ENCODE data around the gene FAM3C. TPM values are rescaled to one million over a fixed set of nuclear protein-coding genes. Genes with fewer than 3 reads are reported as not detected.
"Not testable (repeated sequence)": the region's sequence is repeated elsewhere in the genome, so short reads cannot be mapped to it uniquely, and the experiment has no call there.

Gene FAM3C
- total and polyA plus RNA-seq, 4 donors, result 46.7 to 192 (median 159) TPM

DNA sequence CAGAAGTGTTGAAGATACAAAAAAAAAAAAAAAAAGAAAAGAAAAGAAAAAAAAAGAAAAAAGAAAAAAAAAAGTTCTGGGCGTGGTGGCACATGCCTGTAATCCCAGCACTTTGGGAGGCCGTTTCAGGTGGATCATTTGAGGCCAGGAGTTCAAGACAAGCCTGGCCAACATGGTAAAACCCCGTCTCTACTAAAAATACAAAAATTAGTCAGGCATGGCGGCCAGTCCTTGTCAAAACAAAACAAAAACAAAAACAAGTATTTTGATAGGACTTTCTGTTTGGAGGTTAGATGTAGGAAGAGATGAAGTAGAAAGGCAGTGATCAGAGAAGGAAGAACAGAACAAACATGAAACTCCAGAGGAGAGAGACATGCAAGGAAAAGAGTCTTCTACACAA, 36.4 kb upstream of the FAM3C start:
- not testable (repeated sequence) for H3K36me3 ChIP-seq (ENCODE audit: control insufficient read depth, insufficient read depth, low read length); H3K4me3 ChIP-seq (ENCODE audit: low read depth, low read length)

DNA sequence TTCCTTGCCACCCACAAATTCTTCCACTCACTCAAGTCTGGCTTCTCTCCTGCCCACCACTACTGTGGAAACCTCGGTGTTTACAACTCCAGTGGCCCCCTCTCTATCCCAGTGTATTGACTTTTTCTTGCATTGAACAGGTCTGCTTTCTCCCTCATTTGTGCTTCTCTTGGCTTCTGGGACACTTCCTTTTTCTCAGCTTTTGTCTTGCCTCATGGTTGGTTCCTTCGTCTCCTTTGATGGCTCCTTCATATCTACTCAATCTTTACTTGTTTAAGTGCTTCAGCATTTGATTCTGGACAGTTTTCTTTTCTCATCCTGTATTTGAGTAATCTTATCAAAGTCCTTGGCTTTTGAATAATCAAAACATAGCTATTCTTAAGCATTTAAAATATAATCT, 35.9 kb upstream of the FAM3C start:
- Histone ChIP-seq H3K27ac (ENCODE audit: low read depth, low read length) (no peak overlapping the region), H3K27me3 (ENCODE audit: control insufficient read depth, insufficient read depth, low read length) (no peaks in the 10 kb centered on the region), H3K4me3 (ENCODE audit: low read depth, low read length) (no peak overlapping the region), H3K36me3 (ENCODE audit: control insufficient read depth, insufficient read depth, low read length) (no peaks in the 10 kb centered on the region), H3K4me1 (ENCODE audit: control insufficient read depth, insufficient read depth, low read length) (no peaks in the 10 kb centered on the region), H3K9me3 (ENCODE audit: control insufficient read depth, insufficient read depth, low read length) (no peaks in the 10 kb centered on the region)
- no peak for DNase-seq (ENCODE audit: low read depth in 4 of 6, low spot score in 6 of 6)
- WGBS (ENCODE audit: insufficient coverage), result 90% methylated on average over 2 of the region's 2 CpGs

More for the DNA sequence above, 36.4 kb upstream of the FAM3C start:
- H3K27me3 ChIP-seq (ENCODE audit: control insufficient read depth, insufficient read depth, low read length); H3K9me3 ChIP-seq (ENCODE audit: control insufficient read depth, insufficient read depth, low read length); H3K4me1 ChIP-seq (ENCODE audit: control insufficient read depth, insufficient read depth, low read length); H3K27ac ChIP-seq (ENCODE audit: low read depth, low read length); DNase-seq (ENCODE audit: low read depth in 4 of 6, low spot score in 6 of 6): not testable (repeated sequence)
- WGBS (ENCODE audit: insufficient coverage), result 93% methylated on average over 2 of the region's 4 CpGs

GRCh38 chr7:121431389-121431995, 35.4 kb upstream of the FAM3C start:
- Histone ChIP-seq H3K4me3 (ENCODE audit: low read depth, low read length) (no peak overlapping the region), H3K9me3 (ENCODE audit: control insufficient read depth, insufficient read depth, low read length) (no peaks in the 10 kb centered on the region), H3K36me3 (ENCODE audit: control insufficient read depth, insufficient read depth, low read length) (no peaks in the 10 kb centered on the region), H3K27me3 (ENCODE audit: control insufficient read depth, insufficient read depth, low read length) (no peaks in the 10 kb centered on the region), H3K4me1 (ENCODE audit: control insufficient read depth, insufficient read depth, low read length) (no peaks in the 10 kb centered on the region), H3K27ac (ENCODE audit: low read depth, low read length) (no peak overlapping the region)
- DNase-seq (ENCODE audit: low read depth in 4 of 6, low spot score in 6 of 6), result no peak
- WGBS (ENCODE audit: insufficient coverage), result 94% methylated on average over 2 of the region's 2 CpGs

DNA sequence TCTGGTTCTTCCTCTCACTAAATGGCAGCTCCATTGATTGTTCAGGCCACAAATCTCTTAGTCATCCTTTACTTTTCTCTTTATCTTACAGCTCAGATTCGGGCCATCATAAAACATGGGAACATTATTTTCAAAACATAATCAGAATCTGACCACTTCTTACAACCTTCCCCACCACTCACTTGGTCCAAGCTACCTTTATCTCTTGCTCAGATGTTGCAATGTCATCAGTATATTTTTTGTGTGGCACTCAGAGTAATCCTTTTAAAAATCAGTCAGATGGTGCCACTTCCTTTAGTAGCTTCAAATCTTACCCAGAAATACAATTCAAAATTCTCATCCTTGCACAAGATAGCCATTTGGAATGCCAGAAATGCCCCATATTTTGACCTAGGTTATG, 34.5 kb upstream of the FAM3C start:
- no CpG with 5 or more reads among the region's 1 CpG for WGBS (ENCODE audit: insufficient coverage)
- Histone ChIP-seq H3K36me3 (ENCODE audit: control insufficient read depth, insufficient read depth, low read length) (no peaks in the 10 kb centered on the region), H3K4me1 (ENCODE audit: control insufficient read depth, insufficient read depth, low read length) (no peaks in the 10 kb centered on the region), H3K27me3 (ENCODE audit: control insufficient read depth, insufficient read depth, low read length) (no peaks in the 10 kb centered on the region), H3K27ac (ENCODE audit: low read depth, low read length) (no peak overlapping the region), H3K9me3 (ENCODE audit: control insufficient read depth, insufficient read depth, low read length) (no peaks in the 10 kb centered on the region), H3K4me3 (ENCODE audit: low read depth, low read length) (no peak overlapping the region)
- no peak for DNase-seq (ENCODE audit: low read depth in 4 of 6, low spot score in 6 of 6)

GRCh38 chr7:121429798-121430197, 33.7 kb upstream of the FAM3C start:
- H3K36me3 ChIP-seq (ENCODE audit: control insufficient read depth, insufficient read depth, low read length), result no peaks in the 10 kb centered on the region
- H3K27me3 ChIP-seq (ENCODE audit: control insufficient read depth, insufficient read depth, low read length), result no peaks in the 10 kb centered on the region
- no peak for DNase-seq (ENCODE audit: low read depth in 4 of 6, low spot score in 6 of 6)
- no peaks in the 10 kb centered on the region for H3K9me3 ChIP-seq (ENCODE audit: control insufficient read depth, insufficient read depth, low read length)
- H3K27ac ChIP-seq (ENCODE audit: low read depth, low read length), result no peak overlapping the region
- H3K4me1 ChIP-seq (ENCODE audit: control insufficient read depth, insufficient read depth, low read length), result no peaks in the 10 kb centered on the region
- no peak overlapping the region for H3K4me3 ChIP-seq (ENCODE audit: low read depth, low read length)

- WGBS (ENCODE audit: insufficient coverage), result 50% methylated on average over 2 of the region's 4 CpGs
- DNase-seq (ENCODE audit: low read depth in 4 of 6, low spot score in 6 of 6), result no peak
Measured at GRCh38 chr7:121428855-121429489, 32.9 kb upstream of the FAM3C start.

DNA sequence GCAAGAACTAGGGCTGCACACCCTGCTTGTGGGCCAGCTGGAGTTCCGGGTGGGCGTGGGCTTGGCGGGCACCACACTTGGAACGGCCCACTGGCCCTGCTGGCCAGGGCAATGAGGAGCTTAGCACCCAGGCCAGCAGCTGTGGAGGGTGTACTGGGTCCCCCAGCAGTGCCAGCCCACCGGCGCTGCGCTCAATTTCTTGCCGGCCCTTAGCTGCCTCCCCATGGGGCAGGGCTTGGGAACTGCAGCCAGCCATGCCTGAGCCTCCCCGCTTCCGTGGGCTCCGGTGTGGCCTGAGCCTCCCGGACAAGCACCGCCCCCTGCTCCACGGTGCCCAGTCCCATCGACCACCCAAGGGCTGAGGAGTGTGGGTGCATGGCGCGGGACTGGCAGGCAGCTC, 25.6 kb upstream of the FAM3C start:
- WGBS (ENCODE audit: insufficient coverage), result 96% methylated on average over 17 of the region's 17 CpGs
- H3K27me3 ChIP-seq (ENCODE audit: control insufficient read depth, insufficient read depth, low read length); DNase-seq (ENCODE audit: low read depth in 4 of 6, low spot score in 6 of 6); H3K4me3 ChIP-seq (ENCODE audit: low read depth, low read length); H3K9me3 ChIP-seq (ENCODE audit: control insufficient read depth, insufficient read depth, low read length); H3K36me3 ChIP-seq (ENCODE audit: control insufficient read depth, insufficient read depth, low read length); H3K27ac ChIP-seq (ENCODE audit: low read depth, low read length); H3K4me1 ChIP-seq (ENCODE audit: control insufficient read depth, insufficient read depth, low read length): not testable (repeated sequence)

More at GRCh38 chr7:121428855-121429489, 32.9 kb upstream of the FAM3C start:
- Histone ChIP-seq H3K27me3 (ENCODE audit: control insufficient read depth, insufficient read depth, low read length) (no peaks in the 10 kb centered on the region), H3K36me3 (ENCODE audit: control insufficient read depth, insufficient read depth, low read length) (no peaks in the 10 kb centered on the region), H3K27ac (ENCODE audit: low read depth, low read length) (no peak overlapping the region), H3K9me3 (ENCODE audit: control insufficient read depth, insufficient read depth, low read length) (no peaks in the 10 kb centered on the region), H3K4me1 (ENCODE audit: control insufficient read depth, insufficient read depth, low read length) (no peaks in the 10 kb centered on the region), H3K4me3 (ENCODE audit: low read depth, low read length) (no peak overlapping the region)

DNA sequence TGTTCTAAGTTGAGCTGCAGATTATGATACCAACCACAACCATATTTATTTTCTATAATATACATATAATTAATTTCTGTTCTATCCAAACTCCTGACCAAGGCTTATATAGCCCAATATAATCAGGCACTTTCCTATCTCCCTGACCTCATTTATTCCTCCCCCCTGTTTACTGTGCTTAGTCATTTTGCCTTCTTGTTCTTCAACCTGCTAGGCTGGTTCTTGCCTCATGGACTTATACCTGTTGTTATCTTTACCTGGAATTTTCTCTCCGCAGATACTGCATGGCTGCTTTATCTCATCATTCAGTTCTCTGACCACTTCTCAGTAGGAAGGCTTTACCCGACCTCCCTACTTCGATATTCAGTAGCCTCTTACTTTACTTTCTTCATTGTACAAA, 24.9 kb upstream of the FAM3C start:
- H3K9me3 ChIP-seq (ENCODE audit: control insufficient read depth, insufficient read depth, low read length), result no peaks in the 10 kb centered on the region
- H3K36me3 ChIP-seq (ENCODE audit: control insufficient read depth, insufficient read depth, low read length), result no peaks in the 10 kb centered on the region
- no peak for DNase-seq (ENCODE audit: low read depth in 4 of 6, low spot score in 6 of 6)
- H3K4me1 ChIP-seq (ENCODE audit: control insufficient read depth, insufficient read depth, low read length), result no peaks in the 10 kb centered on the region
- no peaks in the 10 kb centered on the region for H3K27me3 ChIP-seq (ENCODE audit: control insufficient read depth, insufficient read depth, low read length)
- H3K4me3 ChIP-seq (ENCODE audit: low read depth, low read length), result no peak overlapping the region
- H3K27ac ChIP-seq (ENCODE audit: low read depth, low read length), result no peak overlapping the region
- WGBS (ENCODE audit: insufficient coverage), result 67% methylated on average over 1 of the region's 3 CpGs

DNA sequence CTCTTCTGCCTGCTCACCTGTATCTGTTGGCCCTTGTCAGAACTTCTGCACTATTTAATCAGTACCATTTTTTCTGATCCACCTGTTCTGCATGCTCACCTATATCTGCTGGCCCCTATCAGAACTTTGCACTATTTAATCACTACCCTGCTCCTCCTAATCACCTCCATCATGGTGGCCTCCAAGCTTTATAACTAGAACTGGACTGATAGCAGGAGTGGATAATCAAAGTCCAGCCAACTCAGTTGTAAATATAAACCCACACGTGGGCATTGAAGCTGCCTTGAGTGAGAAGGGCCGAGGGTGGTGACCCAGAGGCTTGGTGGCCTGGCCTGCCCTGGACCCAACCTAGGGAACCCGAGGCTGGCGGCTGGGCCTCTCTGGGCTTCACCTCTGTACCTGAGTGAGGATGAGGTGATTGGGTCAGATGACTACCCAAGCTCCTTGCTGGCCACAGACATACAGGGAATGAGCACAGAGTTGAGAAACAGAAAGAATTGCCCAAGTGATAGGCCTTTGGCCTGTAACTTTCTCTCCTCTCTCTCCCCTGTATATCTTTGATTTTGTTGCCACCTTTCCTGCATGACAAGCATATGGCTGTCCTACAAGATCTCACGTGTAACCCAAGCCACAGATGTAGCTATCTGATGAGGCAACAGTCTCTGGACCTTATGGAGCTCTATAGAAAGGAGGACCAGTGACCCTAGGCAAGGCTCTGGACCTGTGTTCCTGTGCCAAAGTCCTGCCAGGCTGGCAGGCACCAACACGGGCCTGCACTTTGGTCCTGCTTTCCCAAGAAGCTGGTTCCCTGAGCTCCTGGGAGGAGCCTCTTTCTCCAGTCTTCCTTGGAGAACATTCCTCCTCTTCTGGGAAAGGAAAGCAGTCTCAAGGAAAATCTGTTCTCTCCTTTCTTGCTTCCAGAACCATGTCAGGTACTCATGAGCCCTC, 23.4 kb upstream of the FAM3C start:
- H3K4me1 ChIP-seq (ENCODE audit: control insufficient read depth, insufficient read depth, low read length), result no peaks in the 10 kb centered on the region
- no peak for DNase-seq (ENCODE audit: low read depth in 4 of 6, low spot score in 6 of 6)
- no peaks in the 10 kb centered on the region for H3K36me3 ChIP-seq (ENCODE audit: control insufficient read depth, insufficient read depth, low read length)
- WGBS (ENCODE audit: insufficient coverage), result 86% methylated on average over 6 of the region's 6 CpGs
- no peaks in the 10 kb centered on the region for H3K27me3 ChIP-seq (ENCODE audit: control insufficient read depth, insufficient read depth, low read length)
- H3K27ac ChIP-seq (ENCODE audit: low read depth, low read length), result no peak overlapping the region
- no peak overlapping the region for H3K4me3 ChIP-seq (ENCODE audit: low read depth, low read length)
- no peaks in the 10 kb centered on the region for H3K9me3 ChIP-seq (ENCODE audit: control insufficient read depth, insufficient read depth, low read length)
